ENCODE data around the gene CCDC92. TPM values are rescaled to one million over a fixed set of nuclear protein-coding genes. Genes with fewer than 3 reads are reported as not detected.

CCDC92 gene
- total RNA-seq, 1 donor from 2014 or later: 21.5 TPM

DNA sequence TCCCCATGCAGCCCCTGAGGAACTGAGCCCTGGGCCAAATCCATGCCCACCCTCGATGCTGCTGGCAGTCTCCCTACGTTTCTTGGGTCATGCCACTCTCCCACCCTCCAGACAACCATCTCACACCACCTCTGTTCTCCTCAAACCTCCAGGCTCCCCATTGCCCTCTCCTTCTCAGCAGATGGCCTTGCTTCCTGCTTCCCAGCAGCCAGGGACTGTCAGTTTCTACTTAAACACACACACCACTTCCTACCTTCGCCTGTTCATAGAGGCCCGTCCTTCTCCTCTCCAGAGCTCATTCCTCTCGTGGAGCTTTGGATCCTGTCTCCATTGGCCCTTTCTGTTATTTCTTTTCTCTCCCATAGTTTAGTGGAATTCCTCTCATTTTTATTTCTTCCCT is 27.5 kb upstream of the CCDC92 start:
- Mint-ChIP-seq H3K9me3 (no peaks in the 10 kb centered on the region), H3K4me3 (no peak overlapping the region), H3K27me3 (no peaks in the 10 kb centered on the region), H3K4me1 (no peaks in the 10 kb centered on the region), H3K36me3 (ENCODE audit: low read depth) (peaks cover 28% of the 10 kb centered on the region), H3K27ac (no peak overlapping the region)
- ChIA-PET POLR2A (no interaction called here), CTCF (no interaction called here)
- TF ChIP-seq, protein P1, sequence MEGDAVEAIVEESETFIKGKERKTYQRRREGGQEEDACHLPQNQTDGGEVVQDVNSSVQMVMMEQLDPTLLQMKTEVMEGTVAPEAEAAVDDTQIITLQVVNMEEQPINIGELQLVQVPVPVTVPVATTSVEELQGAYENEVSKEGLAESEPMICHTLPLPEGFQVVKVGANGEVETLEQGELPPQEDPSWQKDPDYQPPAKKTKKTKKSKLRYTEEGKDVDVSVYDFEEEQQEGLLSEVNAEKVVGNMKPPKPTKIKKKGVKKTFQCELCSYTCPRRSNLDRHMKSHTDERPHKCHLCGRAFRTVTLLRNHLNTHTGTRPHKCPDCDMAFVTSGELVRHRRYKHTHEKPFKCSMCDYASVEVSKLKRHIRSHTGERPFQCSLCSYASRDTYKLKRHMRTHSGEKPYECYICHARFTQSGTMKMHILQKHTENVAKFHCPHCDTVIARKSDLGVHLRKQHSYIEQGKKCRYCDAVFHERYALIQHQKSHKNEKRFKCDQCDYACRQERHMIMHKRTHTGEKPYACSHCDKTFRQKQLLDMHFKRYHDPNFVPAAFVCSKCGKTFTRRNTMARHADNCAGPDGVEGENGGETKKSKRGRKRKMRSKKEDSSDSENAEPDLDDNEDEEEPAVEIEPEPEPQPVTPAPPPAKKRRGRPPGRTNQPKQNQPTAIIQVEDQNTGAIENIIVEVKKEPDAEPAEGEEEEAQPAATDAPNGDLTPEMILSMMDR (IDR thresholded peaks at IDR 0.05): no peak
- intact Hi-C loops (cut with micrococcal nuclease): no loop called here
- DNase-seq (no peak), ATAC-seq (ENCODE audit: low read depth) (no peak)

- Mint-ChIP-seq H3K9me3 (no peaks in the 10 kb centered on the region), H3K4me3 (no peak overlapping the region), H3K36me3 (ENCODE audit: low read depth) (peaks cover 28% of the 10 kb centered on the region), H3K27ac (no peak overlapping the region), H3K4me1 (peaks cover 3% of the 10 kb centered on the region), H3K27me3 (no peaks in the 10 kb centered on the region)
- intact Hi-C loops (cut with micrococcal nuclease): no loop called here
- no peak for ATAC-seq (ENCODE audit: low read depth)
- DNase-seq: no peak
- TF ChIP-seq, protein P1 (IDR thresholded peaks at IDR 0.05): no peak
- ChIA-PET POLR2A (no interaction called here), CTCF (no interaction called here)
Measured at GRCh38 chr12:123998991-123999359, 26.3 kb upstream of the CCDC92 start.

GRCh38 chr12:123998344-123998990 is 25.8 kb upstream of the CCDC92 start:
- no peaks in the 10 kb centered on the region for H3K27me3 Mint-ChIP-seq
- CTCF ChIA-PET: no interaction called here
- peaks cover 3% of the 10 kb centered on the region for H3K4me1 Mint-ChIP-seq

GRCh38 chr12:123997908-123998307 is 25.3 kb upstream of the CCDC92 start:
- Mint-ChIP-seq H3K4me1 (peaks cover 3% of the 10 kb centered on the region), H3K9me3 (no peaks in the 10 kb centered on the region), H3K36me3 (ENCODE audit: low read depth) (peaks cover 38% of the 10 kb centered on the region), H3K4me3 (no peak overlapping the region), H3K27me3 (no peaks in the 10 kb centered on the region), H3K27ac (no peak overlapping the region)
- CTCF ChIA-PET: no interaction called here
- no peak for ATAC-seq (ENCODE audit: low read depth)
- no peak for DNase-seq
- POLR2A ChIA-PET: no interaction called here
- TF ChIP-seq, protein P1 (IDR thresholded peaks at IDR 0.05): no peak
- intact Hi-C loops (cut with micrococcal nuclease): no loop called here

More at GRCh38 chr12:123998344-123998990, 25.8 kb upstream of the CCDC92 start:
- Mint-ChIP-seq H3K36me3 (ENCODE audit: low read depth) (peaks cover 33% of the 10 kb centered on the region), H3K4me3 (no peak overlapping the region), H3K9me3 (no peaks in the 10 kb centered on the region), H3K27ac (no peak overlapping the region)
- POLR2A ChIA-PET: no interaction called here
- TF ChIP-seq, protein P1 (IDR thresholded peaks at IDR 0.05): no peak
- intact Hi-C loops (cut with micrococcal nuclease): no loop called here
- DNase-seq: no peak
- ATAC-seq (ENCODE audit: low read depth): no peak

GRCh38 chr12:123997033-123997822 is 24.6 kb upstream of the CCDC92 start:
- Mint-ChIP-seq H3K27ac (no peak overlapping the region), H3K36me3 (ENCODE audit: low read depth) (peaks cover 45% of the 10 kb centered on the region), H3K27me3 (no peaks in the 10 kb centered on the region), H3K4me1 (peaks cover 3% of the 10 kb centered on the region), H3K9me3 (no peaks in the 10 kb centered on the region), H3K4me3 (no peak overlapping the region)
- TF ChIP-seq, protein P1 (IDR thresholded peaks at IDR 0.05): no peak
- intact Hi-C loops (cut with micrococcal nuclease): no loop called here
- POLR2A ChIA-PET: no interaction called here
- CTCF ChIA-PET: no interaction called here
- no peak for DNase-seq
- ATAC-seq (ENCODE audit: low read depth): no peak

Measured in activated B cell treated with CpG ODN at 0.5 μM for 24 hours (primary cell).